HG02763 (cell line): ENCODE results near the gene ELK1.
"Not testable (repeated sequence)": the region's sequence is repeated elsewhere in the genome, so short reads cannot be mapped to it uniquely, and the experiment has no call there.

Experiments used
- ATAC-seq: cut with Tn5 transposase; IDR thresholded peaks from one replicate; pipeline ENCODE4 v1.9.1; 2021; ENCODE audit warnings: mild to moderate bottlenecking, moderate library complexity; ENCODE audit not compliant: unreplicated experiment

Gene ELK1, protein sequence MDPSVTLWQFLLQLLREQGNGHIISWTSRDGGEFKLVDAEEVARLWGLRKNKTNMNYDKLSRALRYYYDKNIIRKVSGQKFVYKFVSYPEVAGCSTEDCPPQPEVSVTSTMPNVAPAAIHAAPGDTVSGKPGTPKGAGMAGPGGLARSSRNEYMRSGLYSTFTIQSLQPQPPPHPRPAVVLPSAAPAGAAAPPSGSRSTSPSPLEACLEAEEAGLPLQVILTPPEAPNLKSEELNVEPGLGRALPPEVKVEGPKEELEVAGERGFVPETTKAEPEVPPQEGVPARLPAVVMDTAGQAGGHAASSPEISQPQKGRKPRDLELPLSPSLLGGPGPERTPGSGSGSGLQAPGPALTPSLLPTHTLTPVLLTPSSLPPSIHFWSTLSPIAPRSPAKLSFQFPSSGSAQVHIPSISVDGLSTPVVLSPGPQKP

DNA sequence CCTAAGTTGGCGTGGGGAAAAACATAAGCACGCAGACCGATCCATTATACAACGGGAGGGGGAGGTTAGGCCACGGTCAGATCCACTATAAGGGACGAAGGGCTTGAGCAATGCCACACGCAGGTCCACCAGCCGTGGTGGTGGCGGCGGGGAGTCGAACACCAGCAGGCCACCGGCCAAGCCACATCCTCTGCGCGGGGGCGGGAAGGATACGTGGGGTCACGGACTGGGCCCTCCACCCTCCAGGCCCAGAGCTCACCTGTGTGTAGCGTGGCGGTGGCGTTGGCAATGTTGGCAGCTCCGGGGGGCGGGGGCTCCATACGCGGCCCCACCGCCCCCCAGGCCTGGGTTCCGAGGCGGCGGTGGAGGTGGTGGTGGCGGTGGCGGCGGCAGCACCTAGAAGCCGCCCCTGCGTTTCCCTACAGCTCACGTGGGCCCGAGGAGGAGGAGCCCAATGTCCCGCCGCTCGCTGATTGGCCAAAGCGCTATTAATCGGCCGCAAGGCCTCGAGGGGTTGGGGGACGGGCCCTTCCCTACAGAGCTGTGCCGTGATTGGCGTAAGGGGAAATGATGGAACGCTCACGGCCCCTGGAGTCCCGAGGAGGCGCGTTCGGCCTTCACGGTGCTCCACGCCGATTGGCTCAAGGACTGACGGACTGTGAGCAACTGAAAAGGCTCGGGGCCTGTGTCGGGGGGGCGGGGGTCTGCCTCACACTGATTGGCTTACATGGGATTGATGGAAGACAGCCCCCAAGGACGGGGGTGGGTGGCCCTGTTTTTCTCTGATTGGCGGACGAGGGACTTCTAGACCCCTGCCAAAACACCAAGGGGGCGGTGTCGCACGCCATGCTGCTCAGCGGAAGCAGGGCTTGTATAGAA, at the start of gene ELK1:
Gene ELK1 (minus strand): TSS at position 400 of the 879 bp plus-strand sequence. CDS start 9,122 bp downstream, outside the sequence.
- peak; percentile 92 for ATAC-seq

DNA sequence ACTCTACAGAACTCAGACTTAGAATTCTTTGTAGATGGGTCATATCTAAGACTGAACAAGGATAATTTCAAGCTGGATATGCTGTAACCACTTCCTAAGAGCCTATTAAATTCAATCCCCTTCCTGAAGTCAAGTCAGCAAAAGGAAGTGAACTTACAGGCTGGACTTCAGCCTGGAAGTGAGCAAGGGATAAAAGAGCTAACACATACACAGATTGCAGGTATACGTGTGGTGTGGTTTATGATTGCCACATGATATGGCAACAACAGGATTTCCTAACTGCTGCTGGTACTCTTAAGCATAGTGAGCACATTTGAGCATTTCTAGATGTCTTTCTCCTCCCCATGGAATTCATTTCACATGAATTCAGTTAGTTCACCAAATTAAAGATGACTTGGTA, 46.8 kb upstream of the ELK1 start:
- ATAC-seq: no peak

DNA sequence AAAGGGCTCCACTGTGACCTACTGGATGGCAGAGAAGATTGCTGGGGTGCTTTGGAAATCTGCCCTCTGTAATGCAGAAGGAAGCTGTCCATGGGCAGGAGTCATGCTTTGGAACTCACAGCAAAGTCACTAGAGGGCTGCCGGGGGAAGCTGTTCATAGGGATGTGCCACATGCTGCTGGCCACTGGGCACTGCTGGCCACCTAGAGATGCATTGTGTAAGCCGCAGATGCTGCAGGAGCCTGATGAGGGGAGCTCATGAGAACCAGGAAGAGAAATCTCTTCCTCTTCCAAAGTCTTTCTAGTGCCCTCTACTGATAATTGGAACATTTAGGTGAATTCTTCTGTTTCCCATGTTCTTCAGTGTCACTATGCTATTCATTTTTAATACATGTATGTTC, 39.8 kb upstream of the ELK1 start:
- ATAC-seq: no peak

DNA sequence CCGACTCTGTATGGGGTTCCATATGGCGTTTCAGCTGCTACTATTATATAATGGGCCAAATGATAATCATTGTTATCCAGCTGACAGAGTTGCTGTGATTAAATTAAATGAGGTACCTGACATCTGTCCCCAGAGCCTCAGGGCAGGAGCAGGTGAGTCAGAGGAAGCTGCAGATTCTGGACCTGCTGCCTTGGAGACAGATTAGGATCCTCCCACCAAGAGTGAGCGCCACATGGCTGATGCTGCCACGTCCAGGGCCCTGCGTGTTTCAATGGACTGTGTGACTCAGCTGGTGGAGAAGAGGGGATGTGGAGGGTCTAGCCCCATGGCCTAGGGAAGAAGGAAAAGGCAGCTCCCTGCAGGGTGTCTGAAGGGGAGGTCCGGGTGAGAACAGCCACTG, 36.9 kb upstream of the ELK1 start:
- ATAC-seq: no peak

DNA sequence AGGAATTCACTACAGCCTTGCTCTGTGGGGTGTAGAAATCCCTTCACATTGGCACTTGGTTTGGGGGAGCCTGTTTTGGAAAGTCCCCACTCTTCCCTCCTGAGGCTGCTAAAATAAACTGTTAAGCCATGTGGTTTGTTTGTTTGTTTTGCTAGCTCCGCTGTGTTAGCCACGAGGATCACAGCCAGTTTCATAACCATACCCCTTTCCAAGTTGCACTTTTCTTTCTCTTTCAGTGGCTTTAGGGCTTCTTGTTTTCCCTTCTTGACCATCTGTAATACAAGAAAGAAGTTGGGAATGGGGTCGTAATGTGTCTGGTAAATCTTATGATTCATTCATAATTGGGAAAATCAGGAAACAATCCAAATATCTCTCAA, 33.5 kb upstream of the ELK1 start:
- no peak for ATAC-seq

DNA sequence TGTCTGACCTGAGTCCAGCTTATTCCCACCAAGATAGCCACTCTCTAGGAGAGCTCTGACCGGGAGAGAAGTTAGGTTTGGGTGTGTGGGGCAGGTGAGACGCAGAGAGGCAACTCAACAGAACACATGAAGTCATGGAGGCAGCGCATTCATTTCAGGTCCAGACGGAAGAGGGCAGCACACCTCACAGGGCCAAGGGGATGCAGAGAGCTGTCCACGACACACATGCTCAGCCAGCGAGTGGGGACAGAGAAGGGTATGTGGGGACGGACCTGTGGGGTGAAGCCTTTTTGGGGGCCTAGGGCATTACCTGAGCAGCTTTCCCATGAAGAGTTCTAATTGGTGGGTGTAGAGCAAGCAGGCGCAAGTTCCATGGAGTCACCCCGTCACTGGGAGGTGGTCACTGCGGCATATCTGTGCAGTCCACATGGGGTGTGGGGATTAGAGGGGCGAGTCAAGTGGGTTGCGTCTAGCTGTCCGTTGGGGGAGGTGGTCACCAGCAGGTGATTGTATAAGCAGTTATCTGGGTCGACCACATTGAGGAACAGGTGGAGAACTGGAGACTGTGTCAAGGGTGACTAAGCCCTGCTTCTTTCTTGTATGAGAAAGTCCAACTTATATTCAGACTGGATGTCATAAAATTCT, 32.9 kb upstream of the ELK1 start:
- no peak for ATAC-seq

DNA sequence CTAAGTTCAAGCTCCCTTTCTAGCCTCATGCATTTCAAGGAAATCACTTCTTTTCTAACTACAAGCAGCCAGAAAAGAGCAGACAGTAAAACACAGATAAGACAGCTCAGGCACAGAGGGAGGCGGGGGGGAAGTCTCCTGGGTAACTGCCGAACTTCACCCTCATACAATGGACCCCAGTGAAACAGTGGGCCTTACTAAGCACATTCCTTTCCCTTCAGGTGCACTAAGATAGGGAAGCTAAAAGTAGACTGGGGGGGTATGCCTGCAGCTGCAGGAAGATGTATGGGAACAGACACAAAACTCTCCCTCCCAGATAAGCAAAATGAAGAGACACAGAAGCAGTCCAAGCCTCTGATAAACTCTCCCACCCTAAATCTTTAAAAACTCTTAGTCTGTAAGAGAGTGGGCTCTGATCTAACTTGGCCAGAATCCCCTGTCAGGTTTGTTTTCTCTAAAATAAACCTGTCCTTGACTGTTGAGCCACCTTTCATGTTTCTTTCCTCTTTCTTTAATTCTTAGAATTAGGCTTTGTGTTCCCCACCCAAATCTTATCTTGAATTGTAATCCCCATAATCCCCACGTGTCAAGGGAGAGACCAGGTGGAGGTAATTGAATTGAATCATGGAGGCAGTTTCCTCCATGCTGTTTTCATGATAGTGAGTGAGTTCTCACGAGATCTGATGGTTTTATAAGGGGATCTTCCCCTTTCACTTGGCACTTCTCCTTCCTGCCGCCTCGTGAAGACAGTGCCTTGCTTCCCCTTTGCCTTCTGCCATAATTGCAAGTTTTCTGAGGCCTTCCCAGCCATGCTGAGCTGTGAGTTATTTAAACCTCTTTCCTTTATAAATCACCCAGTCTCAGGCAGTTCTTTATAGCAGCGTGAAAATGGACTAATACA, 25.8 kb upstream of the ELK1 start:
- ATAC-seq: not testable (repeated sequence)

DNA sequence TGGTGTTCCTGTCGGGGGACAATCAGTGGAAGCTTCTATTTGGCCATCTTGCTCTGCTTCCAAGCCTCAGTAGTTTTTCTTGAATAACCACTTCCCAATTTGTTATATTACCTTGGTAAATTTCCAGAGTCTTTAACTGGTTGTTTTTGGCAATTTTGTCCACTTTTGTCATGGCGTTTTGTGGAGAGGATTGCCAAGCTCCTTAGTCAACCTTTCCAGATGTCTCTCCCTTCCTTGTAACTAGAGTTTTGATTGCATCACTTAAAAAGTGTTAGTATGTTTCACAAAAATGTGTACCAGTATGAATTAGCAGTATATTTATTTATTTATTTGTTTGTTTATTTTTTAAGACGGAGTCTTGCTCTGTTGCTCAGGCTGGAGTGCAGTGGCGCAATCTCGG, 24.4 kb upstream of the ELK1 start:
- ATAC-seq: no peak

DNA sequence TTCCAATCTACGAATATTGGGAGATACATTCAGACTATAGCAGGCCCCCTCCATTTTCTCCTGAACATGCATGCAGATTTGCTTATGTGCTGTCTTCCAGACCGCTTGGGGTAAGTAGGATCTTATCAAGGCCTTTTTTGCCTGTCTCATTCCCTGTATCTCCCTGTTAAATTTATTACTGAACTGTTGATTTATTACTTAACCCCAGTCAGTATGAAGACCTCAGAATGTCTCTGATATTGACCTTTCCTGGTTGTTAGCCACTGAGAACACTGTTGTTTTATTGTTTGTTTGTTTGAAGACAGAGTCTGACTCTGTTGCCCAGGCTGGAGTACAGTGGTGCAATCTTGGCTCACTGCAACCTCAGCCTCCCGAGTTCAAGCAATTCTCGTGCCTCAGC, 15.4 kb upstream of the ELK1 start:
- ATAC-seq: not testable (repeated sequence)

DNA sequence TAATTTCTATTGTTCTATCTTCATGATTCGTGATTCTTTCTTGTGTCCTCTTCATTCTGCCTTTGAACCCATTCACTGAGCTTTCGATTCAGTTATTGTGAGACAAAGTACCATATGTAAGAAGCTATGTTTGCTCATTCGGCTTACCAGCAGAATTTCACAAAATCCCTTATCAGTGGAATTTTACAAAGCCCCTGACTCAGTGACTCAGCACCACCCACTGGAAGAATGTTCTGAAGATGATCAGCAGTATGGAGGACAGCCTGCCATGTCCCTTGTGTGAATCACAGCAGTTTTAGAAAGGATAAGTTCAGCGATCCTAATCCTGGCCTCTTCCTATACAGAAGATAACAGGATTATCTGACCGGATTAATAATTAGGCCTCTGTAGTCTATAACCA, 14.4 kb upstream of the ELK1 start:
- no peak for ATAC-seq

DNA sequence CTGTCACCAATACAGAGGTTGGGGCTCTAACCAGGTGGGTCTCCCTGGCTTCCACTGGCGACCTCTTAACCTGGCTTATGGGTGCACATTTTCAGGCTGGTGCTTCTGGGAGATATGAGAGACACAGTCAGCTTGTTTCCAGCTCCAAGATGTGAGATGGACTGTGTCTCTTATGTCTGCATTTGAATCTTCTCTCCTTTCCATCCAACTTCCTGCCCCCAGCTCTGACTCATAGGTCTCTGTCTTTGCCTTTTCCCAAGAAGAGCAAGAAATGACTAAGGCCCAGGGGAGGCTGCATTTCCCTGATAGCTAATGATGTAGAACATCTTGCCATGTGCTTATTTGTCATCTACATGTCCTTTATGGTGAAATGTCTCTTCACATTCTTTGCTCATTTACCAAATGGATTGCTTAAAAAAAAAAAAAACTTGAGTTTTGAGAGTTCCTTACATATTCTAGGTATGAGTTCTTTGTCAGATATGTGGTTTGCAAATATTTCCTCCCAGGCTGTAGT, 11.8 kb upstream of the ELK1 start:
- no peak for ATAC-seq

DNA sequence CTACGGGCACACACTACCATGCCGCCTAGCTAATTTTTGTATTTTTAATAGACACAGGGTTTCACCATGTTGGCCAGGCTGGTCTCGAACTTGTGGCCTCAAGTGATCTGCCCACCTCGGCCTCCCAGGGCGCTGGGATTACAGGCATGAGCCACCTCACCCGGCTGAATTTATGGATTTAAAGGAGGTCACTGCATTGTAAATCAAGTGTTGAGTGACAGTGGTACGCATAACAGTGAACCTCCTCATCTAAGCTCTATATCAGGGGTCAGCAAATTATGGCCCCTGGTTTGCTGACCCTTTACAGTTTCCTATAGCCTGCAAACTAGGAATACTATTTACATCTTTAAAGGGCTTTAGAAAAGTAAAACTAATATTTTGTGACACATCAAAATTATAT, 11.2 kb upstream of the ELK1 start:
- ATAC-seq: no peak

DNA sequence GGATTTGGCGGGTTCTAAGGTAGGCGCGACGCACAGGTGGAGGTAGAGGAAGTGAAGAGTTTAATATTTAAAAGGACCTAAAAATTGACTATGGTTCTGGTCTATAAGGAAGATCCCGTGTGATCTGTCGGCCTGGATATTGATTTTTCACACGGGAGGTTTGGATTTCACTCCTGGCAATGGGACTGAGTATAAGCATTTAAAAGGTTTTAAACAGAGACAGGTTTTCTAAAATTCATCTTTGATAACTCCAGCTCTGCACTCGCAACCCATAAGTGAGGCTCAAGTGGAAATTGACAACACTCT, 9.0 kb upstream of the ELK1 start:
- ATAC-seq: no peak

DNA sequence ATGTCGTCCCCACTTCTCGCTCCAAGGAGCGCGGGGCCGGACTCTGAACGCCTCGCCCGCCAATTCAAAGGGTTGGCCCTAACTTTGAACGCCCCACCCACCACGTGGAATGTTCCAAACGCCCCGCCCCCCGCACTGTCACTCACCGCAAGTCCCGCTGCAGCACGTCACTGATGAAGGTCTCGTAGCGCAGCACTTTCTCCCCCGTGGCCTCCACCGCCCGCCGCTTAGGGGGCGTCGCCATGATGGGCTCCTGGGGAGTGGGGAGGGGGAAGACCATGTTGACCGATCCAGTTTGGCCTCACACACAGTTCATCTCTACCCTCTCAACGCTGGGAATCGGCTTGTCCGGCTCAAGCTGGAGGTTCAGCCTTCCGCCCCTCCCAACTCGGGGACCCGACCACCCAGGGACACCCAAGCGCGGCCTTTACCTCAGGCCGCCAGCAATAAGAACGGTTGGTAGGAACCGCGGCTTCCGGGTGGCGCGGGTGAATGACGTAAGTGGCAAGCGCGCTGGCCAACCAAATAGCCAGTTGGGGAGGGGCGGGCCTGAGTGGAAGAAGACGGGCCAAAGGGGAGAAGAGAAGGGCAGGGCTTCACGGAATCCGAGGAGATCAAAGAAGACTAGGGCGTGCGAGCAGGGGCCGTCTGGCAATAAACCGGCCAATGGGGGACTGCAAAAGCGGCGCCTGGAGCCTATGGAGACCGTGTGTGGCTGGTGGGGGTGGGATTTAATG, 8.5 kb upstream of the ELK1 start, which contains the start of gene UXT:
Gene UXT (minus strand): TSS at position 497 of the 737 bp plus-strand sequence. CDS start 253 bp downstream, at position 244.
- ATAC-seq: peak; percentile 75

DNA sequence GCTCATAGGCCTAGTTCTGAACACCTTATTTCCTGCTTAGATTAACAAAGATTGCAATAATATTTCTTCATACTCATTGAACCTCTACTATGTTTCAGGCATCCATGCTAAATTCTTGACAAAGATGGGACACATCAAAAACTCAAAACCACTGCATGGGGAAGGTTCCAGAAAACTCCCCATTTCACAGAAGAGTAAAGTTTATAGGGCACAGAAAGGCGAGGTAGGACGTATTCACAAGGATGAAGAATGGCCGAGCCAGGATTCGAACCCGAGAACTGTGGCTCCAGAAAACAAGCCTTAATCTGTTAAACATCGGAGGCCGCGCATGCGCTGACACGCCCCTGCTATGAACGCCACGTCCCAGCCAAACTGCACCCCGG, 7.9 kb upstream of the ELK1 start:
- no peak for ATAC-seq

DNA sequence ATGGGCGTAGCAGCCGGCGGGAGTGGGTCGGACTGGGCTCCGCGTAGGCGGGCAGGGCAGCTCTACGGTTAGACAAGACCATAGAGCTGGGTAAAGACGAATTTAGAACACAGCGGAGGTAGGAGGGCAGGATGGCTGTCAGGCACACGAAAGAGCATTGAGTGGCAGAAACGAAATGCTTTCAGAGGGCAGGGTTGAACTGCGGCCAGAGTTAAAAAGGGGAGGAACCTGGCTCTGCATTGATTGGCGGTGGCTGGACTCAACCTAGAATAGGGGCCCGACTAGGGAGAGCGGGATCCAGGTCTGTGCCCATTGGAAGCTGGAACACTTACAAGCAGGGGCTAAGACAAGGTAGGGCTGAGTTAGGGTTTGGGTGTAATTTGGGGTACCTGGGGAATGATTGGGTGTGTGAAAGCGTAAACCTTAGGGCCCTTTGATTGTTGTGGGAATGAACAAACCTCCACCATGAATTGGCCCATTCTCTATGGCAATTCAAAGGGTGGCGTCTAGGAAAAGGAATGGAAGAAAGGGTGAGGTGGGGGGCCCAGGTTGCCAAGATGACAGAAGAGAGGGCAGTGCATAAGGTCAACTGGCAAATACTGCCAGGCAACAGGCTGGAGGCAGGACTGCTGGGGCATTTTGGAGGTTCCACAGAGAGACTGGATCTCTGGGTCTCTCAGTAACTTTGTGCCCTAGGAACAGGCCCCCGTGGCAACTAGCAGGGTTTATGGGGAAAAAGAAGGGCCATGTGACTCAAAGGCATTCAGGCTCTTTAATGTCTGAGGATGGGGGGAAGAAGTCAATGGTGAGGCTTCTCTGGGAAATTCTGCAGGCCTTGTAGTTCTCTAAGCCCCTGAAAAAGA, 911 bp upstream of the ELK1 start:
- ATAC-seq: no peak

DNA sequence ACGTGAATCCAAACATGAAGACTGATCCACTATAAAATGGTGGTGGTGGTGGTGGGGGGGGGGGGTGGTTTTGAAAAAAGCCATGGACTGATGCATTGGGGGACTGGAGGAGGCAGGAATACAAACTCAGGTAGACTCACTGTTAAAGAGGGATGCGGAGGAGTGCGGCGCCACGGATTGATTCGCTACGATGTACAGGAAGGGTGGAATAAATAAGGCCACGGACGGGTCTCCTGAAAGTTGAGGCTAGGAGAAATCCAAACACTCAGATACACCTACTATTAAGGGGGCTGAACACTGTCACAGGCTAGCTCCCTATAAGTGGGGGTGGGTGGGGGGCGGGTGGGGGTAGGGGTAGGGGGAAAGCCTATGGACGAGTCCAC, 591 bp downstream of the ELK1 start:
- ATAC-seq: no peak

DNA sequence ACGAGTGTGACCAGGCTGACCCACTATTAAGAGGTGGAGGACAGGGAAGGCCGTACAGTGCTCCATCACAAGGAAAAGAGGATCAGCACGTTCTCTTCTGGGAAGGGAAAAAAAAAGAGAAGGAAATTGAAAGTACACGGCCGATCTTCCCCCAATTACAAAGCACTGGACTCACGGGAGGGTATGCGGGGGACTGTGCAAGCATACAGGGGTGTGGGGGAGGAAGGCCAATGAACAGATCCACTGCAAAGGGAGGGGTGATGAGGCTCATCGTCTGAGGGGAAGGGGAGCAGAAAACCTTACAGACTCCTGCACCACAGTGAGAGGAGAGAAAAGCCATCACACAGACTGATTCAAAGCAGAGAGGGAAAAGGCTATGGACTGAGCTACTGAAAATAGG, 1.1 kb downstream of the ELK1 start:
- ATAC-seq: no peak

DNA sequence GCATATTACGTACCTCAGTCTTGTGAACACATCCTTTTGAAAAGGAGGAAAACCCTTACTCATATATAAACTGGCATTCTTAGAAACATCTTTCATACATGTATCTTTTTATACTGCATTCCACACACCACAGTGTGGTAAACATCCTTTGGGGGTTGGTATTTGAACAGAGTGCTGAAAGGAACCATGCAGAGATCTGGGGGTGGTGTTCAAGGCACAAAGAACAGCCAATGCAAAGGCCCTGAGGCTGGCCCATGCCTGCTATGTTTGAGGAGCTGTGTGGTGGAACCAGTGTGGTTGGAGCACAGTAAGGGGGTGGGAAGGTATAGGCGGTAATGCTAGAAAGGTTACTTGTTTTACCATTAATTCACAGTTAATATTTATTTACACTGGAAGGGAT, 2.0 kb downstream of the ELK1 start:
- no peak for ATAC-seq
